HEK293 (cell line): ENCODE data around the gene RBM18.

Experiments
- CTCF ChIA-PET: fragments of 350-600 bp; formaldehyde crosslinking; extraction: SDS; loops from one replicate; lab custom pipeline; 2021; ENCODE audit warnings: antibody characterized with exemption; lab: Yijun Ruan, JAX
- POLR2A ChIA-PET: fragments of 300-600 bp; formaldehyde crosslinking; extraction: SDS; loops from one replicate; lab custom pipeline; 2020; ENCODE audit warnings: antibody characterized with exemption, inconsistent platforms; lab: Yijun Ruan, JAX
- H3K27ac ChIP-seq: fragments of 200-500 bp; sonication (Bioruptor generic); 2 replicates; pipeline ENCODE4 v1.5.1; 2014; ENCODE audit warnings: low read depth, low read length, control low read depth, inconsistent platforms; ENCODE audit errors: extremely low read depth
- H3K36me3 ChIP-seq, 2 experiments: fragments of 200-500 bp in 1 of 2; sonication (Bioruptor generic) in 1 of 2; 1 replicate in 1 of 2; 2 replicates in 1 of 2; pipeline ENCODE4 v1.5.1; 2014 to 2017; ENCODE audit warnings: inconsistent platforms in 2 of 2, low read length in 2 of 2; ENCODE audit not compliant: control insufficient read depth in 2 of 2, insufficient read depth in 1 of 2
- H3K4me1 ChIP-seq: fragments of 200-500 bp; sonication (Bioruptor generic); 2 replicates; pipeline ENCODE4 v1.5.1; 2014; ENCODE audit warnings: mild to moderate bottlenecking, low read length, inconsistent platforms; ENCODE audit not compliant: control insufficient read depth, insufficient read depth
- H3K4me3 ChIP-seq: 2 replicates; pipeline ENCODE4 v1.5.1; 2011; ENCODE audit warnings: low read depth, mild to moderate bottlenecking, control low read depth, low read length, moderate library complexity
- H3K9me3 ChIP-seq: fragments of 200-500 bp; sonication (Bioruptor generic); 2 replicates; pipeline ENCODE4 v1.5.1; 2014; ENCODE audit warnings: low read depth, low read length, inconsistent platforms; ENCODE audit not compliant: control insufficient read depth, insufficient read depth
- FEZF1 ChIP-seq: fragments of 450-650 bp; formaldehyde crosslinking; IDR thresholded peaks from 2 replicates; pipeline ENCODE4 v1.5.1; 2016; ENCODE audit warnings: missing biosample characterization, missing genetic modification characterization
- HOXD13 ChIP-seq: sonication (generic); formaldehyde crosslinking; IDR thresholded peaks from 2 replicates; pipeline ENCODE4 v1.8.0; 2022; ENCODE audit warnings: missing genetic modification reagents, borderline replicate concordance
- MYNN ChIP-seq: fragments of 450-650 bp; formaldehyde crosslinking; IDR thresholded peaks from 2 replicates; pipeline ENCODE4 v1.5.1; 2016; ENCODE audit warnings: missing biosample characterization, missing genetic modification characterization, borderline replicate concordance
- MZF1 ChIP-seq: fragments of 450-650 bp; formaldehyde crosslinking; IDR thresholded peaks from 2 replicates; pipeline ENCODE4 v1.5.1; 2017; ENCODE audit warnings: missing biosample characterization, missing genetic modification characterization, borderline replicate concordance
- SP7 ChIP-seq: fragments of 450-650 bp; formaldehyde crosslinking; IDR thresholded peaks from 2 replicates; pipeline ENCODE4 v1.5.1; 2016; ENCODE audit warnings: missing biosample characterization, missing genetic modification characterization
- WT1 ChIP-seq: fragments of 450-650 bp; formaldehyde crosslinking; IDR thresholded peaks from 2 replicates; pipeline ENCODE4 v1.5.1; 2016; ENCODE audit warnings: missing biosample characterization, missing genetic modification characterization
- ZBTB20 ChIP-seq: fragments of 450-650 bp; formaldehyde crosslinking; IDR thresholded peaks from 2 replicates; pipeline ENCODE4 v1.5.1; 2016; ENCODE audit warnings: missing biosample characterization, missing genetic modification characterization
- ZNF184 ChIP-seq: fragments of 450-650 bp; IDR thresholded peaks from 2 replicates; pipeline ENCODE4 v1.5.1; 2018; ENCODE audit warnings: missing biosample characterization, mild to moderate bottlenecking, missing genetic modification characterization
- ZNF501 ChIP-seq: fragments of 450-650 bp; formaldehyde crosslinking; IDR thresholded peaks from 2 replicates; pipeline ENCODE4 v1.5.1; 2016; ENCODE audit warnings: missing biosample characterization, missing genetic modification characterization
- ZNF600 ChIP-seq: fragments of 450-650 bp; formaldehyde crosslinking; IDR thresholded peaks from 2 replicates; pipeline ENCODE4 v1.5.1; 2016; ENCODE audit warnings: missing biosample characterization, missing genetic modification characterization
- ZNF629 ChIP-seq: fragments of 450-650 bp; formaldehyde crosslinking; IDR thresholded peaks from 2 replicates; pipeline ENCODE4 v1.5.1; 2017; ENCODE audit warnings: missing biosample characterization, missing genetic modification characterization
- ZNF701 ChIP-seq: fragments of 450-650 bp; formaldehyde crosslinking; IDR thresholded peaks from 2 replicates; pipeline ENCODE4 v1.5.1; 2016; ENCODE audit warnings: missing biosample characterization, missing genetic modification characterization
- ZNF776 ChIP-seq: fragments of 450-650 bp; formaldehyde crosslinking; IDR thresholded peaks from 2 replicates; pipeline ENCODE4 v1.5.0; 2017; ENCODE audit warnings: missing biosample characterization, missing genetic modification characterization, borderline replicate concordance
- ZNF777 ChIP-seq: fragments of 450-650 bp; formaldehyde crosslinking; IDR thresholded peaks from 2 replicates; pipeline ENCODE4 v1.5.1; 2017; ENCODE audit warnings: missing biosample characterization, missing genetic modification characterization, borderline replicate concordance
- TF ChIP-seq, protein P1 (sequence below): fragments of 450-650 bp; formaldehyde crosslinking; IDR thresholded peaks from 2 replicates; pipeline ENCODE4 v1.5.1; 2016; ENCODE audit warnings: missing biosample characterization, missing genetic modification characterization
- TF ChIP-seq, protein P2 (sequence below): fragments of 450-650 bp; formaldehyde crosslinking; IDR thresholded peaks from 2 replicates; pipeline ENCODE4 v1.5.1; 2017; ENCODE audit warnings: missing biosample characterization, missing genetic modification characterization
- TF ChIP-seq, protein P3 (sequence below): fragments of 450-650 bp; formaldehyde crosslinking; IDR thresholded peaks from 2 replicates; pipeline ENCODE4 v1.5.1; 2016; ENCODE audit warnings: missing biosample characterization, missing genetic modification characterization, borderline replicate concordance
- TF ChIP-seq, protein P4 (sequence below): fragments of 450-650 bp; formaldehyde crosslinking; IDR thresholded peaks from 2 replicates; pipeline ENCODE4 v1.5.1; 2016; ENCODE audit warnings: missing biosample characterization, missing genetic modification characterization

The RBM18 gene

DNA sequence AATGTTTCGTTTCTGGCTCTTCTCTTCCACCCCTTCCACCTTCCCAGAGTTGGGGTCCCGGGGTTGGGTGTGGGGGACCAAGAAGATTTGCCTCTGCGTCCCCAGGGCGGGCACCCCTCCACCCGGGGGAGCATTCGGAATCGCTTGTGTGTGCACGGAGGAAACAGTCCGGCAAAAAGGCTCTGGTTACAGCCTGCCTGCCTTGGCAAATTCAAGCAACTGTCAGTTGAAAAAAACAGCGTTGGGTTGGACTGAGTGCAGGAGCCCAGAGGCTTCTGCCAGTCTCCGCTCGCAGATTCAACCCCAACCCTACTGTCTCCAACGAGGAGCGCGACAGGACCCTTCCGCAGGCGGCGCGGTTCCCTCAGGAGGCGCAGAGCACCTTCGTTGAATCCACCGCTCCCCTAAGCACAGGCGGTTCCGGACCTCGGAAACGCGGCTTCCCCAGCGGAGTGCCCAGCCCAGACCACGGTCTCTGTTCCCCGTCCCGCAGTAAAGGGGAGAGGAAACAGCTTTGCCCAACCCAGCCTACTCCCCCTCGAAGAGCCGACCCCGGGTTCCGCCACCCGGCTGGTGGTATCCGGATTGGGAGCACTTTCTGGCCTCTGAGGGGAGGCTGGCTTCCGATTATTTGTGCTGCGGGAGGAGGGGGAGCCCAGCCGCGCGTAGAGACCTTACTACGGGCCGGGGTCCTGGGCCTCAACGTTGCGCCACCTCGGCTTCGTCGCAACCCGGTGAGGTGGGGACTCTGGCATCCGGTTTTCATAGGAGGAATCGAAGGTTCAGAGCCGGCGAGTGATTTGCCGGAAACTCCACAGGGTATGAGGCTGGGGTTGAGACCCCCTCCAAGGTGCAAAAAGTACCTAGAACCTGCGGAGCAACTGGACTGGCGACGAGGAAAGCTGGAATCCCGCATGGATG is 45.4 kb downstream of the RBM18 start:
- H3K27ac ChIP-seq = no peak overlapping the region
- H3K4me3 ChIP-seq = no peak overlapping the region
- TF ChIP-seq ZNF776 (tag by site-specific recombination) = no peak
- TF ChIP-seq SP7 = no peak
- no peak for TF ChIP-seq ZNF701 (tag by site-specific recombination)
- TF ChIP-seq FEZF1 (tag by site-specific recombination) = no peak
- TF ChIP-seq, protein P1, sequence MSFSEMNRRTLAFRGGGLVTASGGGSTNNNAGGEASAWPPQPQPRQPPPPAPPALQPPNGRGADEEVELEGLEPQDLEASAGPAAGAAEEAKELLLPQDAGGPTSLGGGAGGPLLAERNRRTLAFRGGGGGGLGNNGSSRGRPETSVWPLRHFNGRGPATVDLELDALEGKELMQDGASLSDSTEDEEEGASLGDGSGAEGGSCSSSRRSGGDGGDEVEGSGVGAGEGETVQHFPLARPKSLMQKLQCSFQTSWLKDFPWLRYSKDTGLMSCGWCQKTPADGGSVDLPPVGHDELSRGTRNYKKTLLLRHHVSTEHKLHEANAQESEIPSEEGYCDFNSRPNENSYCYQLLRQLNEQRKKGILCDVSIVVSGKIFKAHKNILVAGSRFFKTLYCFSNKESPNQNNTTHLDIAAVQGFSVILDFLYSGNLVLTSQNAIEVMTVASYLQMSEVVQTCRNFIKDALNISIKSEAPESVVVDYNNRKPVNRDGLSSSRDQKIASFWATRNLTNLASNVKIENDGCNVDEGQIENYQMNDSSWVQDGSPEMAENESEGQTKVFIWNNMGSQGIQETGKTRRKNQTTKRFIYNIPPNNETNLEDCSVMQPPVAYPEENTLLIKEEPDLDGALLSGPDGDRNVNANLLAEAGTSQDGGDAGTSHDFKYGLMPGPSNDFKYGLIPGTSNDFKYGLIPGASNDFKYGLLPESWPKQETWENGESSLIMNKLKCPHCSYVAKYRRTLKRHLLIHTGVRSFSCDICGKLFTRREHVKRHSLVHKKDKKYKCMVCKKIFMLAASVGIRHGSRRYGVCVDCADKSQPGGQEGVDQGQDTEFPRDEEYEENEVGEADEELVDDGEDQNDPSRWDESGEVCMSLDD (tag by site-specific recombination) = no peak
- no peak for TF ChIP-seq ZNF501 (tag by site-specific recombination)
- TF ChIP-seq, all 188 proteins: peak for 0
- H3K36me3 ChIP-seq = no peaks in the 10 kb centered on the region
- H3K9me3 ChIP-seq = no peaks in the 10 kb centered on the region
- ChIA-PET CTCF (no interaction called here), POLR2A (no interaction called here)
- H3K4me1 ChIP-seq = no peaks in the 10 kb centered on the region

DNA sequence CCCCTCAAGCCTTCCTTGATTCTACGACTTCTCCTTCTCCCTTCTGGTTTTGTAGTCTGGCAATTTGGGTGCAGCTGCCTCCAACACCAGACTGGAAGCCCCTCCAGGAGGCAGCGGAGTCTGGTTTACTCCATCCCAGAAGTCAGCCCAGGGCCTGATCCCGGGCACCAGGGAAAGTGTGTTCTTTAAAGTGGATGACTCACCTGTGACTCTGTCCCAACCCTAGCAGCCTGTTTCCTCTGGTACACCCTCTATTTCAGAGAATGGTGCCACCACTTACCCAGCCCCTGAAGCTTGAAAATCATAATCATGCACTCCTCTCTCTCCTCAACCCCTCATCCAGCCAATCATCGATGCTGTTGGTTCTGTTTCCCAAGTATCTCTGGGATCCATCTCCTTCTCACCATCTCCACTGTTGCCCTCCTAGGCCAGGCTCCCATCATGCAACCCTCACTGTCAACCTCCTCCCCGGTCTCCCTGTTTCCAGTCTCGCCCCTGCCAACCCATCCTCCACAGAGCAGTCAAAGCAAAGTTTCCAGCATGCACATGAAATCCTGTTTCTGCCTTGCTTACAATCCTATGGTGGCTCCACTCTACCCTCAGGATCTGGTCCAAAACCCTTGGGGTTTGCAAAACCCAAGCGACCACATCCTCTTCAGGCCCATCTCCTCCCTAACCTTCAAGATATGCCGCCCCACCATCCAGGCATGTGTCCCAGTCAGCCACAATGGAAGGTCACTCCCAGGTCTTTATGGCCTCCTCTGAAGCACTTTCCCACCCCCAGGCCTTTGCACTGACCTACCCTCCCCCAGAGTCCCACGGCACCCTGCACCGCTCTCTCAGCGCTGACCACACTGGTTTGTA is 46.3 kb downstream of the RBM18 start:
- no peaks in the 10 kb centered on the region for H3K4me1 ChIP-seq
- TF ChIP-seq ZNF777 = no peak
- peak; percentile 58 for TF ChIP-seq ZBTB20 (tag by site-specific recombination)
- TF ChIP-seq, protein P2, sequence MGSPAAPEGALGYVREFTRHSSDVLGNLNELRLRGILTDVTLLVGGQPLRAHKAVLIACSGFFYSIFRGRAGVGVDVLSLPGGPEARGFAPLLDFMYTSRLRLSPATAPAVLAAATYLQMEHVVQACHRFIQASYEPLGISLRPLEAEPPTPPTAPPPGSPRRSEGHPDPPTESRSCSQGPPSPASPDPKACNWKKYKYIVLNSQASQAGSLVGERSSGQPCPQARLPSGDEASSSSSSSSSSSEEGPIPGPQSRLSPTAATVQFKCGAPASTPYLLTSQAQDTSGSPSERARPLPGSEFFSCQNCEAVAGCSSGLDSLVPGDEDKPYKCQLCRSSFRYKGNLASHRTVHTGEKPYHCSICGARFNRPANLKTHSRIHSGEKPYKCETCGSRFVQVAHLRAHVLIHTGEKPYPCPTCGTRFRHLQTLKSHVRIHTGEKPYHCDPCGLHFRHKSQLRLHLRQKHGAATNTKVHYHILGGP (tag by site-specific recombination) = no peak
- TF ChIP-seq ZNF629 (tag by site-specific recombination) = 0 out of 2 replicates have a peak, but pooled peaks have one; percentile 30
- TF ChIP-seq ZNF600 (tag by site-specific recombination) = 0 out of 2 replicates have a peak, but pooled peaks have one; percentile 42
- TF ChIP-seq, all 188 proteins: peak for 3
- POLR2A ChIA-PET = no interaction called here
- CTCF ChIA-PET = interaction anchor here (0.5 kb wide), 1 partner anchor 531 kb away, joined by 3 read pairs; no protein-coding TSS in a partner anchor
- Histone ChIP-seq H3K4me3 (no peak overlapping the region), H3K36me3 (no peaks in the 10 kb centered on the region), H3K9me3 (no peaks in the 10 kb centered on the region), H3K27ac (no peak overlapping the region)

DNA sequence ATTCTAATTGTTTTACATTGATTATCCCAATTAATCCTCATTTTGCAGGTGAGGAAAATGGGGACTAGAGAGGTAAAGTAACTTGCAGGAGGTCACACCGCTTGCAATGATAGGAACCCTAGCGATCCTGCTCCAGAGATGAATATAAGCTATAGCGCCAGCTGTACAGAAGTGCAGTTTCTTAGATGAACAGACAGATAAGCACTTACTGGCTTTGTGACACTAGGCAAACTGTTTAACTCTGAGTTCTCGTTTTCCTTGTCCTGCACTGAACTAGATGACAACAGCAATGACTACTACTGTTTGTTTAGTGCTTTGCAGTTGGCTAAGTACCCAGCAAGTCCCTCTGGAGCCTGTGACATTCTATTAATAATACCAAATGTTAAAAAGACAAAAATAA is 47.0 kb downstream of the RBM18 start:
- Histone ChIP-seq H3K9me3 (no peaks in the 10 kb centered on the region), H3K4me3 (no peak overlapping the region), H3K27ac (no peak overlapping the region), H3K36me3 (no peaks in the 10 kb centered on the region), H3K4me1 (no peaks in the 10 kb centered on the region)
- ChIA-PET POLR2A (no interaction called here), CTCF (interaction anchor here (0.5 kb wide), 1 partner anchor 531 kb away, joined by 3 read pairs; no protein-coding TSS in a partner anchor)
- TF ChIP-seq HOXD13 = no peak
- TF ChIP-seq, protein P3, sequence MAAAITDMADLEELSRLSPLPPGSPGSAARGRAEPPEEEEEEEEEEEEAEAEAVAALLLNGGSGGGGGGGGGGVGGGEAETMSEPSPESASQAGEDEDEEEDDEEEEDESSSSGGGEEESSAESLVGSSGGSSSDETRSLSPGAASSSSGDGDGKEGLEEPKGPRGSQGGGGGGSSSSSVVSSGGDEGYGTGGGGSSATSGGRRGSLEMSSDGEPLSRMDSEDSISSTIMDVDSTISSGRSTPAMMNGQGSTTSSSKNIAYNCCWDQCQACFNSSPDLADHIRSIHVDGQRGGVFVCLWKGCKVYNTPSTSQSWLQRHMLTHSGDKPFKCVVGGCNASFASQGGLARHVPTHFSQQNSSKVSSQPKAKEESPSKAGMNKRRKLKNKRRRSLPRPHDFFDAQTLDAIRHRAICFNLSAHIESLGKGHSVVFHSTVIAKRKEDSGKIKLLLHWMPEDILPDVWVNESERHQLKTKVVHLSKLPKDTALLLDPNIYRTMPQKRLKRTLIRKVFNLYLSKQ = no peak
- no peak for TF ChIP-seq WT1 (tag by site-specific recombination)
- no peak for TF ChIP-seq MZF1 (tag by site-specific recombination)
- TF ChIP-seq ZNF501 (tag by site-specific recombination) = no peak
- TF ChIP-seq, protein P4, sequence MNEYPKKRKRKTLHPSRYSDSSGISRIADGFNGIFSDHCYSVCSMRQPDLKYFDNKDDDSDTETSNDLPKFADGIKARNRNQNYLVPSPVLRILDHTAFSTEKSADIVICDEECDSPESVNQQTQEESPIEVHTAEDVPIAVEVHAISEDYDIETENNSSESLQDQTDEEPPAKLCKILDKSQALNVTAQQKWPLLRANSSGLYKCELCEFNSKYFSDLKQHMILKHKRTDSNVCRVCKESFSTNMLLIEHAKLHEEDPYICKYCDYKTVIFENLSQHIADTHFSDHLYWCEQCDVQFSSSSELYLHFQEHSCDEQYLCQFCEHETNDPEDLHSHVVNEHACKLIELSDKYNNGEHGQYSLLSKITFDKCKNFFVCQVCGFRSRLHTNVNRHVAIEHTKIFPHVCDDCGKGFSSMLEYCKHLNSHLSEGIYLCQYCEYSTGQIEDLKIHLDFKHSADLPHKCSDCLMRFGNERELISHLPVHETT (tag by site-specific recombination) = no peak
- TF ChIP-seq ZNF184 (tag by site-specific recombination) = no peak
- no peak for TF ChIP-seq MYNN (tag by site-specific recombination)
